Kidney (tissue), 14 donors: ENCODE data around the gene RASEF. TPM values are rescaled to one million over a fixed set of nuclear protein-coding genes. Genes with fewer than 3 reads are reported as not detected.

Experiments
- DNase-seq, 5 donors: peaks; one replicate each; pipeline ENCODE4 v3.0.0-alpha.2; 2013 to 2020
- FAIRE-seq: peaks from 2 replicates; lab custom pipeline; 2012; peaks lifted over from hg19 to GRCh38; lab: Jason Lieb, UNC
- H3K27ac ChIP-seq, 2 donors: one replicate each; pipeline ENCODE4 v1.7.0; 2013; ENCODE audit warnings: low read depth in 2 of 2, low read length in 2 of 2, inconsistent platforms in 1 of 2
- H3K27me3 ChIP-seq: one replicate; pipeline ENCODE4 v1.7.1; 2013; ENCODE audit warnings: low read length, inconsistent platforms; ENCODE audit not compliant: control insufficient read depth, insufficient read depth
- H3K36me3 ChIP-seq, 3 donors: one replicate each; pipeline versions ENCODE4 v1.7.0 to v1.7.1; 2013; ENCODE audit warnings: low read length in 3 of 3, control low read depth in 1 of 3, inconsistent platforms in 1 of 3; ENCODE audit not compliant: insufficient read depth in 3 of 3, control insufficient read depth in 2 of 3
- H3K4me1 ChIP-seq, 3 donors: one replicate each; pipeline versions ENCODE4 v1.7.0 to v1.7.1; 2013; ENCODE audit warnings: low read length in 3 of 3, inconsistent platforms in 1 of 3, low read depth in 1 of 3; ENCODE audit not compliant: control insufficient read depth in 2 of 3, insufficient read depth in 2 of 3
- H3K4me3 ChIP-seq, 3 donors: one replicate each; pipeline versions ENCODE4 v1.7.0 to v1.8.1; 2013; ENCODE audit warnings: low read length in 3 of 3, control low read depth in 1 of 3, inconsistent platforms in 1 of 3
- H3K9ac ChIP-seq, 3 donors: one replicate each; pipeline versions ENCODE4 v1.7.0 to v1.7.1; 2013; ENCODE audit warnings: low read length in 3 of 3, control low read depth in 1 of 3, inconsistent platforms in 1 of 3
- H3K9me3 ChIP-seq, 3 donors: one replicate each; pipeline versions ENCODE4 v1.7.0 to v1.7.1; 2013; ENCODE audit warnings: low read length in 3 of 3, control low read depth in 1 of 3, inconsistent platforms in 1 of 3; ENCODE audit not compliant: control insufficient read depth in 2 of 3, insufficient read depth in 1 of 3
- intact Hi-C: fragments of 100-400 bp; cut with DNase I; formaldehyde crosslinking; loops from one replicate; pipeline ENCODE4 v1.11.1; 2022
- polyA plus RNA-seq: library from polyadenylated mRNA; stranded (reverse); fragments of 350-450 nt; fragmentation: Illumina TruSeq; extraction: RNeasy Lipid Tissue Mini Kit (QIAGEN cat#74804); gene quantifications from one replicate; pipeline ENCODE4 v1.2.3, GENCODE V29; 2014; ENCODE audit warnings: low read depth, low replicate concordance; ENCODE audit not compliant: insufficient read depth
- total RNA-seq: library from RNA; stranded (reverse); fragmentation: NEBNext Ultra II Directional; extraction: Animal tissue kit (Norgen Biotek cat#: 25700); gene quantifications from one replicate; pipeline ENCODE4 v1.2.1, GENCODE V29; 2021
- TF ChIP-seq, protein P1 (sequence below): IDR thresholded peaks from 3 replicates; pipeline ENCODE4 v1.5.1; 2012; ENCODE audit warnings: mild to moderate bottlenecking, moderate library complexity, borderline replicate concordance; ENCODE audit not compliant: insufficient read depth; ENCODE audit errors: extremely low read depth
- donor health status: control.
- donor health status: control.
- donor health status: control.
- donor health status: control.
- donor health status: control.
- donor health status: DM: yes; HTN: yes; CAD: no.
- donor health status: Normal renal cell carcinoma (clear cell type).

Gene RASEF
- total and polyA plus RNA-seq, 2 donors from 2014 or later: 2.2 to 11.9 TPM

DNA sequence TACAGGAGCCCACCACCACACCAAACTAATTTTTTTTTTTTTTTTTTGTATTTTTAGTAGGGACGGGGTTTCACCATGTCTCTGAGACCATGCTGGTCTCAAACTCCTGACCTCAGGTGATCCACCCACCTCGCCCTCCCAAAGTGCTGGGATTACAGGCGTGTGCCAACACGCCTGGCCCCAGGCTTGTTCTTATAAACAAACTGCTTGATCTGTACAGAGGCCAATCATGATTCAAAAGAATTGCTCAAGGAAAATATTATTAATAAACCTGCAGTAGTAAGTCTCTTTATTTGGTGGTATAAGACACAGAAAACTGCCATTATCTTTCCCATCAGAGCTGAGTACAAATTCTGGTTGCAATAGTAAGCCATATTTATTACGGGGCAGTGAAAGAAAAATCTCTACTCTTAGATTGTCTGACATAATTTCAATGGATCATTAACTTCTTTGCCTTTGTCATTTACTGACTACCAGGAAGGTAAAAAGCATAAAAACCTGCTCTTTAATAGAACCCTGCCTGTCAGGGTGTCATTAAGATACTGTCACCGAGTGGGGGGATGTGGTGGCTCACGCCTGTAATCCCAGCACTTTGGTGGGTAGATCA is 33.3 kb downstream of the RASEF start:
- no peaks in the 10 kb centered on the region for H3K36me3 ChIP-seq
- intact Hi-C loops: no loop called here
- TF ChIP-seq, protein P1, sequence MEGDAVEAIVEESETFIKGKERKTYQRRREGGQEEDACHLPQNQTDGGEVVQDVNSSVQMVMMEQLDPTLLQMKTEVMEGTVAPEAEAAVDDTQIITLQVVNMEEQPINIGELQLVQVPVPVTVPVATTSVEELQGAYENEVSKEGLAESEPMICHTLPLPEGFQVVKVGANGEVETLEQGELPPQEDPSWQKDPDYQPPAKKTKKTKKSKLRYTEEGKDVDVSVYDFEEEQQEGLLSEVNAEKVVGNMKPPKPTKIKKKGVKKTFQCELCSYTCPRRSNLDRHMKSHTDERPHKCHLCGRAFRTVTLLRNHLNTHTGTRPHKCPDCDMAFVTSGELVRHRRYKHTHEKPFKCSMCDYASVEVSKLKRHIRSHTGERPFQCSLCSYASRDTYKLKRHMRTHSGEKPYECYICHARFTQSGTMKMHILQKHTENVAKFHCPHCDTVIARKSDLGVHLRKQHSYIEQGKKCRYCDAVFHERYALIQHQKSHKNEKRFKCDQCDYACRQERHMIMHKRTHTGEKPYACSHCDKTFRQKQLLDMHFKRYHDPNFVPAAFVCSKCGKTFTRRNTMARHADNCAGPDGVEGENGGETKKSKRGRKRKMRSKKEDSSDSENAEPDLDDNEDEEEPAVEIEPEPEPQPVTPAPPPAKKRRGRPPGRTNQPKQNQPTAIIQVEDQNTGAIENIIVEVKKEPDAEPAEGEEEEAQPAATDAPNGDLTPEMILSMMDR: no peak
- no peak overlapping the region for H3K27ac ChIP-seq
- no peaks in the 10 kb centered on the region for H3K4me1 ChIP-seq
- FAIRE-seq: no peak
- no peak for DNase-seq
- H3K9ac ChIP-seq: no peak overlapping the region
- no peaks in the 10 kb centered on the region for H3K27me3 ChIP-seq
- H3K9me3 ChIP-seq: no peaks in the 10 kb centered on the region
- no peak overlapping the region for H3K4me3 ChIP-seq

DNA sequence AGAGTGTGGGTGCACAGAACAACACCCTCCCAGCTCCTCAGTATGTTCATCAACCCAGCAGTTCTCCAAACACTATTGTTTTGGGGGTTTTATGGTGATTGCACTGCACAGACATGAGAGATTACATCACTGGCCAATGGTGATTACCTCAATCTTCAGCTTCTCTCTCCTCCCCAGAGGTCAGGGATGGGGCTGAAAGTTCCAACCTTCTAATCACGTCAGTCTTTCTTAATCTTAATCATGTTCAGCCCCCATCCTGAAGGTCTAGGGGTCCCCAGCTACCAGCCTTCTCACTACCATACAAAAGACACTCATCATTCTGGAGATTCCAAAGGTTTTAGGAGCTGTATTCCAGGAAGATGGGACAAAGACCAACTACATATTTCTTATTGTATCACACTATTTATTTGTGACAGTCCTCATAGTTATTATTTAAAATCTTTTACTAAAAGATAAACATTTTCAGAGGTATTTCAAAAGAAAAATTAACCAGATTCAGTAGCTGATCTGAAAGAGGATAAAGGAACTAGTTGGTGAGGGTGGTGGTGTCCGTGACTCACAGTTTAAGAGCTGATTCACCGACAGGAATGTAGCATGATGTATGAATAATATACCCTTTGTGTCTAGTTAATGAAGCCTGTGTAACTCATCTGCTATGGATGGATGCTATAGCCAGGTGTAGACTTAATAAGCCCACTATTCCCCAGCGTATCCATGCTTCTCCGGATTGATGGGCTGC is 35.6 kb downstream of the RASEF start:
- Histone ChIP-seq H3K36me3 (no peaks in the 10 kb centered on the region), H3K9me3 (no peaks in the 10 kb centered on the region), H3K9ac (no peak overlapping the region), H3K4me1 (no peaks in the 10 kb centered on the region), H3K4me3 (no peak overlapping the region), H3K27ac (no peak overlapping the region), H3K27me3 (no peaks in the 10 kb centered on the region)
- TF ChIP-seq, protein P1: no peak
- DNase-seq (no peak), FAIRE-seq (no peak)
- intact Hi-C loops: no loop called here

DNA sequence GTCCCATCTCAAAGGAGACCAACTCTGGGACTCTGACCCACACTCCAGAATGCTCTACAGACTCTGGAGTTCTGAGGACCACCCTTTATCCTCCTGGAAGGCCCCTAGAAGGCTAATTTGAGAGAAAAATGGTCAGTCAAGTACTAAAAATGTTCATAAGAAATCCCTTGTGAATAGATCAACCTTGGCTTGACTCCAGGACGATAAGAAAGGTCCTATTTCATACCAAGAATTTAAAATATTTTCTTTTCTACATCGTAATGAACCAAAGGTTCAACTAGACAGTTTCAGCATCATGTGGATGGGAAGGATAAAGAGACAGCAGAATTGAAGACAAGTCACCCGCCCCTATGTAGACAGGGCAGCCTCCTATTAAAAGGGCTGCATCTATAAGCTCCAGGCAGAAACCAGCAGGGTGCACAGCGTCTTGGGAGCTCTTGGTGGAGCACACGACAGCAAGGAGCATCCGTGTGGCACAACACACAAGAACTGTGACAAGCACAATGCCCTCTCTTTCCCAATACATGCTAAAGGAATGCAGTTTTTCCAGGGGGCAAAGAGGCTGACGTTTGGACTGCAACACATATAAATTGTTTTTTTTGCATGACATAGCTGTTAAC is 38.3 kb downstream of the RASEF start:
- H3K36me3 ChIP-seq: no peaks in the 10 kb centered on the region
- H3K4me3 ChIP-seq: no peak overlapping the region
- peak in 2 of 5 donors; percentile 15 to 25 for DNase-seq
- no peaks in the 10 kb centered on the region for H3K4me1 ChIP-seq
- H3K27me3 ChIP-seq: no peaks in the 10 kb centered on the region
- TF ChIP-seq, protein P1: no peak
- no peak overlapping the region for H3K9ac ChIP-seq
- intact Hi-C loops: no loop called here
- no peak overlapping the region for H3K27ac ChIP-seq
- no peaks in the 10 kb centered on the region for H3K9me3 ChIP-seq
- no peak for FAIRE-seq
